ENCODE results near the gene ERBB2.

- TF ChIP-seq CTCF (IDR thresholded peaks at IDR 0.05) (no peak), POLR2A (IDR thresholded peaks at IDR 0.05) (no peak)
Observed at GRCh38 chr17:39742856-39743436, 43.1 kb downstream of the ERBB2 start.

All from Peyer's patch (tissue), 4 donors.